ENCODE results near the gene EIF6. TPM values are rescaled to one million over a fixed set of nuclear protein-coding genes. Genes with fewer than 3 reads are reported as not detected.

The EIF6 gene
- total and polyA plus RNA-seq, 2 experiments from 2014 or later, result 149 to 215 TPM

DNA sequence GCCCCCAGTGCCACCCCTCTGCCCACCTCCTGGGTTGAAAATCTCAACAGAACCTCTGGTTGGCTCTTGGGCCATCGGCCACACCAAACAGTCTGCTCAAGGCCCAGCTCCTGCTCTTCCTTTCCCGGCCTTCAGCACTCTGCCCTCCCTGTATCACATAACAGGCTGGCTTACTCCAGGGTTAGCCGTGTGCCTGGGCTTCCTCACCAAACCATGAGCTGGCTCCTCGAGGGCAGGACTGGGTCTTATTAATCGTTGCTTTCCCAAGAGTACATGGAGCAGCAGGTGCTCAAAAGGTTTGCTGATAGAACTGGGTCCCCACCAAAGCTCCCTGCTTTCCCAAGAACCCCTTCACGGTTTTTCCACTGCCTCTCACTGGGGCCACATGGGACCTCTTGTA, 20.4 kb upstream of the EIF6 start:
- Mint-ChIP-seq H3K4me3 (peak overlapping the region; percentile 5; the same call in 1 of the 3 replicates), H3K4me1 (peaks cover 19% of the 10 kb centered on the region; the same call in 2 of the 3 replicates), H3K36me3 (ENCODE audit: low read depth) (peaks cover 7% of the 10 kb centered on the region; the same call in 1 of the 3 replicates), H3K27ac (no peak overlapping the region; the same call in 1 of the 2 replicates), H3K27me3 (ENCODE audit: insufficient read depth, low read depth, poor library complexity) (peaks cover 6% of the 10 kb centered on the region), H3K9me3 (no peaks in the 10 kb centered on the region)
- Histone ChIP-seq H3K27ac (ENCODE audit: low read depth) (no peak overlapping the region), H3K9me2 (ENCODE audit: insufficient read depth) (no peaks in the 10 kb centered on the region), H4K20me1 (replicated peaks; ENCODE audit: insufficient read depth) (no peaks in the 10 kb centered on the region), H3K36me3 (ENCODE audit: insufficient read depth) (no peaks in the 10 kb centered on the region), H3K4me2 (no peak overlapping the region), H3K79me2 (replicated peaks; ENCODE audit: insufficient read depth) (no peaks in the 10 kb centered on the region), H3K4me1 (ENCODE audit: insufficient read depth) (peaks cover 9% of the 10 kb centered on the region), H3K27me3 (ENCODE audit: insufficient read depth) (no peaks in the 10 kb centered on the region), H3F3A (replicated peaks; ENCODE audit: low read depth) (peaks cover 9% of the 10 kb centered on the region; the same call in 1 of the 2 replicates), H2AFZ (no peak overlapping the region), H3K4me3 (no peak overlapping the region)
- DNase-seq (ENCODE audit: low spot score), result no peak
- no peak for ATAC-seq
- TF ChIP-seq CREB1 (CRISPR knock-in tag; IDR thresholded peaks at IDR 0.05; ENCODE audit: low read depth), result no peak
- TF ChIP-seq, protein P1, sequence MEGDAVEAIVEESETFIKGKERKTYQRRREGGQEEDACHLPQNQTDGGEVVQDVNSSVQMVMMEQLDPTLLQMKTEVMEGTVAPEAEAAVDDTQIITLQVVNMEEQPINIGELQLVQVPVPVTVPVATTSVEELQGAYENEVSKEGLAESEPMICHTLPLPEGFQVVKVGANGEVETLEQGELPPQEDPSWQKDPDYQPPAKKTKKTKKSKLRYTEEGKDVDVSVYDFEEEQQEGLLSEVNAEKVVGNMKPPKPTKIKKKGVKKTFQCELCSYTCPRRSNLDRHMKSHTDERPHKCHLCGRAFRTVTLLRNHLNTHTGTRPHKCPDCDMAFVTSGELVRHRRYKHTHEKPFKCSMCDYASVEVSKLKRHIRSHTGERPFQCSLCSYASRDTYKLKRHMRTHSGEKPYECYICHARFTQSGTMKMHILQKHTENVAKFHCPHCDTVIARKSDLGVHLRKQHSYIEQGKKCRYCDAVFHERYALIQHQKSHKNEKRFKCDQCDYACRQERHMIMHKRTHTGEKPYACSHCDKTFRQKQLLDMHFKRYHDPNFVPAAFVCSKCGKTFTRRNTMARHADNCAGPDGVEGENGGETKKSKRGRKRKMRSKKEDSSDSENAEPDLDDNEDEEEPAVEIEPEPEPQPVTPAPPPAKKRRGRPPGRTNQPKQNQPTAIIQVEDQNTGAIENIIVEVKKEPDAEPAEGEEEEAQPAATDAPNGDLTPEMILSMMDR (conservative IDR thresholded peaks at IDR 0.05; ENCODE audit: low read depth in 2 of 2), result no peak
- no peak for TF ChIP-seq STAT1 (IDR thresholded peaks at IDR 0.05; ENCODE audit: unreplicated experiment)
- TF ChIP-seq JUNB (IDR thresholded peaks at IDR 0.05; ENCODE audit: unreplicated experiment), result no peak

DNA sequence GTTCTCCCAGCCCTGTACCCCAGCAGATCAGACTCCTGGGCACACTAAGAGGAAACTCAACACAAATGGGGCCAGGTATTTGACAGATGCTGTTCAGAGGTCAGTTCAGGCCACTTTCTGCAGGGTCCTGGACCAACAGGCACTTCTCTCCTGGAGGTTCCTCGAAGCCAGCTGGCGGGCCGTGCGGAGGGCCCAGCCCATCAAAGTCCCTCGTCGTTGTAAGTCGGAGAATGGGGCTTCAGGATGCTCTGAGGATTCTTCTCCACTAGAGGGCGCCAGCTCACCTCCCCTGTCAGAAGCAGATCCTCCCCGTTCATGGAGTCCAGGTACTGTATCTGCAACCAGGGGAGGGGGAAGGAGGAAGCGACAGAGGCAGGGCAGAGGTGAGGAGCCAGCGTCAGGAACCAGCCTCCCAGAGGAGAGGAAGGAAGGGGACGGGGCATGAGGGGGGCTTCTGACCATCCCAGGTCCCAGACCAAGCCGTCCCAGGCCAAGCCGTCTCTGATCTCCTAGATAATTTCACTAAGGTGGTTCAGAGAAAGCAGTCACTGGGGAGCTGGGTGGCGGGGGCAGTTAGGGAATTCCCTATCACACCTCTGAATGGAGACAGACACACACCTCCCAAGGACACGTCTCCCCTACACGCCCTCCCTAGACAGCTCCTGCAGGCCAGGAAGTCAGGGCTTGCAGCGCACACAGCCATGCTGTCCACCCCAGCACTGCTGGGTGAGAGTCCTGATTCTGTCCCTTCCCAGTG, 19.3 kb upstream of the EIF6 start:
- H3K27ac ChIP-seq (ENCODE audit: low read depth), result peak overlapping the region; percentile 74; the same call in 1 of the 2 replicates
- no peaks in the 10 kb centered on the region for H3K9me3 Mint-ChIP-seq
- H3K36me3 Mint-ChIP-seq (ENCODE audit: low read depth), result peaks cover 7% of the 10 kb centered on the region; the same call in 1 of the 3 replicates
- TF ChIP-seq NANOG (IDR thresholded peaks at IDR 0.05; ENCODE audit: borderline replicate concordance), result no peak
- TF ChIP-seq EZH2phosphoT487 (IDR thresholded peaks at IDR 0.05; ENCODE audit: unreplicated experiment), result no peak
- TF ChIP-seq POLR2AphosphoS5 (IDR thresholded peaks at IDR 0.05; ENCODE audit: low read depth), result no peak
- no peak for TF ChIP-seq ZNF114 (CRISPR knock-in tag; IDR thresholded peaks at IDR 0.05)
- no peak for TF ChIP-seq JUNB (IDR thresholded peaks at IDR 0.05; ENCODE audit: unreplicated experiment)
- TF ChIP-seq CREB1 (CRISPR knock-in tag; IDR thresholded peaks at IDR 0.05; ENCODE audit: low read depth), result peak; percentile 69
- TF ChIP-seq, protein P2, sequence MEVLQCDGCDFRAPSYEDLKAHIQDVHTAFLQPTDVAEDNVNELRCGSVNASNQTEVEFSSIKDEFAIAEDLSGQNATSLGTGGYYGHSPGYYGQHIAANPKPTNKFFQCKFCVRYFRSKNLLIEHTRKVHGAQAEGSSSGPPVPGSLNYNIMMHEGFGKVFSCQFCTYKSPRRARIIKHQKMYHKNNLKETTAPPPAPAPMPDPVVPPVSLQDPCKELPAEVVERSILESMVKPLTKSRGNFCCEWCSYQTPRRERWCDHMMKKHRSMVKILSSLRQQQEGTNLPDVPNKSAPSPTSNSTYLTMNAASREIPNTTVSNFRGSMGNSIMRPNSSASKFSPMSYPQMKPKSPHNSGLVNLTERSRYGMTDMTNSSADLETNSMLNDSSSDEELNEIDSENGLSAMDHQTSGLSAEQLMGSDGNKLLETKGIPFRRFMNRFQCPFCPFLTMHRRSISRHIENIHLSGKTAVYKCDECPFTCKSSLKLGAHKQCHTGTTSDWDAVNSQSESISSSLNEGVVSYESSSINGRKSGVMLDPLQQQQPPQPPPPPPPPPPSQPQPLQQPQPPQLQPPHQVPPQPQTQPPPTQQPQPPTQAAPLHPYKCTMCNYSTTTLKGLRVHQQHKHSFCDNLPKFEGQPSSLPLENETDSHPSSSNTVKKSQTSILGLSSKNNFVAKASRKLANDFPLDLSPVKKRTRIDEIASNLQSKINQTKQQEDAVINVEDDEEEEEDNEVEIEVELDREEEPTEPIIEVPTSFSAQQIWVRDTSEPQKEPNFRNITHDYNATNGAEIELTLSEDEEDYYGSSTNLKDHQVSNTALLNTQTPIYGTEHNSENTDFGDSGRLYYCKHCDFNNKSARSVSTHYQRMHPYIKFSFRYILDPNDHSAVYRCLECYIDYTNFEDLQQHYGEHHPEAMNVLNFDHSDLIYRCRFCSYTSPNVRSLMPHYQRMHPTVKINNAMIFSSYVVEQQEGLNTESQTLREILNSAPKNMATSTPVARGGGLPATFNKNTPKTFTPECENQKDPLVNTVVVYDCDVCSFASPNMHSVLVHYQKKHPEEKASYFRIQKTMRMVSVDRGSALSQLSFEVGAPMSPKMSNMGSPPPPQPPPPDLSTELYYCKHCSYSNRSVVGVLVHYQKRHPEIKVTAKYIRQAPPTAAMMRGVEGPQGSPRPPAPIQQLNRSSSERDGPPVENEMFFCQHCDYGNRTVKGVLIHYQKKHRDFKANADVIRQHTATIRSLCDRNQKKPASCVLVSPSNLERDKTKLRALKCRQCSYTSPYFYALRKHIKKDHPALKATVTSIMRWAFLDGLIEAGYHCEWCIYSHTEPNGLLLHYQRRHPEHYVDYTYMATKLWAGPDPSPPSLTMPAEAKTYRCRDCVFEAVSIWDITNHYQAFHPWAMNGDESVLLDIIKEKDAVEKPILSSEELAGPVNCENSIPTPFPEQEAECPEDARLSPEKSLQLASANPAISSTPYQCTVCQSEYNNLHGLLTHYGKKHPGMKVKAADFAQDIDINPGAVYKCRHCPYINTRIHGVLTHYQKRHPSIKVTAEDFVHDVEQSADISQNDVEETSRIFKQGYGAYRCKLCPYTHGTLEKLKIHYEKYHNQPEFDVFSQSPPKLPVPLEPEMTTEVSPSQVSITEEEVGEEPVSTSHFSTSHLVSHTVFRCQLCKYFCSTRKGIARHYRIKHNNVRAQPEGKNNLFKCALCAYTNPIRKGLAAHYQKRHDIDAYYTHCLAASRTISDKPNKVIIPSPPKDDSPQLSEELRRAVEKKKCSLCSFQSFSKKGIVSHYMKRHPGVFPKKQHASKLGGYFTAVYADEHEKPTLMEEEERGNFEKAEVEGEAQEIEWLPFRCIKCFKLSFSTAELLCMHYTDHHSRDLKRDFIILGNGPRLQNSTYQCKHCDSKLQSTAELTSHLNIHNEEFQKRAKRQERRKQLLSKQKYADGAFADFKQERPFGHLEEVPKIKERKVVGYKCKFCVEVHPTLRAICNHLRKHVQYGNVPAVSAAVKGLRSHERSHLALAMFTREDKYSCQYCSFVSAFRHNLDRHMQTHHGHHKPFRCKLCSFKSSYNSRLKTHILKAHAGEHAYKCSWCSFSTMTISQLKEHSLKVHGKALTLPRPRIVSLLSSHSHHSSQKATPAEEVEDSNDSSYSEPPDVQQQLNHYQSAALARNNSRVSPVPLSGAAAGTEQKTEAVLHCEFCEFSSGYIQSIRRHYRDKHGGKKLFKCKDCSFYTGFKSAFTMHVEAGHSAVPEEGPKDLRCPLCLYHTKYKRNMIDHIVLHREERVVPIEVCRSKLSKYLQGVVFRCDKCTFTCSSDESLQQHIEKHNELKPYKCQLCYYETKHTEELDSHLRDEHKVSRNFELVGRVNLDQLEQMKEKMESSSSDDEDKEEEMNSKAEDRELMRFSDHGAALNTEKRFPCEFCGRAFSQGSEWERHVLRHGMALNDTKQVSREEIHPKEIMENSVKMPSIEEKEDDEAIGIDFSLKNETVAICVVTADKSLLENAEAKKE (CRISPR knock-in tag; IDR thresholded peaks at IDR 0.05), result no peak

More for the DNA sequence above, 19.3 kb upstream of the EIF6 start:
- Histone ChIP-seq H3K9me2 (ENCODE audit: insufficient read depth) (no peaks in the 10 kb centered on the region), H3K4me2 (peak overlapping the region; percentile 73), H4K20me1 (replicated peaks; ENCODE audit: insufficient read depth) (no peaks in the 10 kb centered on the region), H3K4me1 (ENCODE audit: insufficient read depth) (peaks cover 9% of the 10 kb centered on the region), H3K4me3 (peak overlapping the region; percentile 45; the same call in 1 of the 2 replicates), H3K27me3 (ENCODE audit: insufficient read depth) (no peaks in the 10 kb centered on the region), H2AFZ (no peak overlapping the region), H3K36me3 (ENCODE audit: insufficient read depth) (no peaks in the 10 kb centered on the region), H3F3A (replicated peaks; ENCODE audit: low read depth) (peaks cover 9% of the 10 kb centered on the region; the same call in 1 of the 2 replicates), H3K79me2 (replicated peaks; ENCODE audit: insufficient read depth) (no peaks in the 10 kb centered on the region)
- DNase-seq (ENCODE audit: low spot score) (peak; percentile 98), ATAC-seq (peak; percentile 87)
- Mint-ChIP-seq H3K27me3 (ENCODE audit: insufficient read depth, low read depth, poor library complexity) (peaks cover 7% of the 10 kb centered on the region), H3K27ac (no peak overlapping the region; the same call in 1 of the 2 replicates), H3K4me3 (peak overlapping the region; percentile 54; the same call in 2 of the 3 replicates), H3K4me1 (peaks cover 19% of the 10 kb centered on the region; the same call in 2 of the 3 replicates)
